Cardiac muscle cell (in vitro differentiated cells and primary cell): ENCODE data around the gene INTS1. TPM values are rescaled to one million over a fixed set of nuclear protein-coding genes. Genes with fewer than 3 reads are reported as not detected.

Experiments used
- DNase-seq, 2 donors: peaks; one replicate each; pipeline versions ENCODE4 v3.0.0 to v3.0.0-alpha.2; 2010 to 2017; ENCODE audit warnings: low read depth in 1 of 2, low spot score in 1 of 2
- H3K27ac ChIP-seq: fragments of 200-600 bp; sonication (generic); 2 replicates; pipeline ENCODE4 v1.5.1; 2016
- H3K27me3 ChIP-seq: fragments of 200-600 bp; sonication (generic); 2 replicates; pipeline ENCODE4 v1.6.0; 2016; ENCODE audit warnings: control low read depth
- H3K36me3 ChIP-seq: fragments of 200-600 bp; sonication (generic); 2 replicates; pipeline ENCODE4 v1.5.1; 2016; ENCODE audit warnings: control low read depth
- H3K4me1 ChIP-seq: fragments of 200-600 bp; sonication (generic); 2 replicates; pipeline ENCODE4 v1.8.1; 2017; ENCODE audit warnings: low read depth, mild to moderate bottlenecking, mixed run types
- H3K4me3 ChIP-seq: fragments of 200-600 bp; sonication (generic); 2 replicates; pipeline ENCODE4 v1.5.1; 2016; ENCODE audit warnings: mild to moderate bottlenecking
- H3K9me3 ChIP-seq: fragments of 200-600 bp; sonication (generic); 2 replicates; pipeline ENCODE4 v1.5.1; 2017; ENCODE audit warnings: low read depth, mild to moderate bottlenecking, control low read depth
- CTCF ChIP-seq: IDR thresholded peaks from 2 replicates; pipeline ENCODE4 v1.5.1; 2012; ENCODE audit warnings: low read depth, mild to moderate bottlenecking, low read length
- polyA plus RNA-seq: library from polyadenylated mRNA; unstranded; fragments of >200 nt; fragmentation: Nextera tagmentation; extraction: Ambion mirVana; gene quantifications from 2 replicates; pipeline ENCODE4 v1.2.1, GENCODE V29; 2016
- total RNA-seq: library from RNA; depleted of rRNA; stranded (reverse); fragments of >200 nt; gene quantifications from 2 replicates; pipeline ENCODE4 v1.2.3, GENCODE V29; 2016

INTS1 gene
- total and polyA plus RNA-seq, 2 experiments from 2014 or later, result 54.5 to 132 TPM

- H3K27ac ChIP-seq, result no peak overlapping the region
- H3K36me3 ChIP-seq, result peaks cover 28% of the 10 kb centered on the region
- no peak for TF ChIP-seq CTCF
- H3K4me3 ChIP-seq, result no peak overlapping the region
- no peak for DNase-seq
- no peaks in the 10 kb centered on the region for H3K9me3 ChIP-seq
- no peaks in the 10 kb centered on the region for H3K4me1 ChIP-seq
- no peaks in the 10 kb centered on the region for H3K27me3 ChIP-seq
Observed at GRCh38 chr7:1483079-1483478, 21.1 kb downstream of the INTS1 start.

GRCh38 chr7:1481300-1481699 lies 22.9 kb downstream of the INTS1 start:
- peaks cover 27% of the 10 kb centered on the region for H3K36me3 ChIP-seq
- H3K4me3 ChIP-seq, result no peak overlapping the region

GRCh38 chr7:1480670-1481069 lies 23.5 kb downstream of the INTS1 start:
- no peaks in the 10 kb centered on the region for H3K4me1 ChIP-seq
- peaks cover 23% of the 10 kb centered on the region for H3K36me3 ChIP-seq
- no peaks in the 10 kb centered on the region for H3K9me3 ChIP-seq
- DNase-seq, result no peak
- no peak overlapping the region for H3K4me3 ChIP-seq
- no peak overlapping the region for H3K27ac ChIP-seq
- no peak for TF ChIP-seq CTCF
- no peaks in the 10 kb centered on the region for H3K27me3 ChIP-seq

More at GRCh38 chr7:1481300-1481699, 22.9 kb downstream of the INTS1 start:
- Histone ChIP-seq H3K9me3 (no peaks in the 10 kb centered on the region), H3K27me3 (no peaks in the 10 kb centered on the region), H3K27ac (no peak overlapping the region), H3K4me1 (no peaks in the 10 kb centered on the region)
- TF ChIP-seq CTCF, result no peak
- no peak for DNase-seq

GRCh38 chr7:1479287-1479686 lies 24.9 kb downstream of the INTS1 start:
- no peak for TF ChIP-seq CTCF
- no peaks in the 10 kb centered on the region for H3K4me1 ChIP-seq
- H3K4me3 ChIP-seq, result no peak overlapping the region
- H3K36me3 ChIP-seq, result peaks cover 17% of the 10 kb centered on the region
- DNase-seq, result no peak
- H3K9me3 ChIP-seq, result no peaks in the 10 kb centered on the region
- no peak overlapping the region for H3K27ac ChIP-seq
- no peaks in the 10 kb centered on the region for H3K27me3 ChIP-seq

- DNase-seq, result no peak
- no peak overlapping the region for H3K27ac ChIP-seq
- H3K27me3 ChIP-seq, result no peaks in the 10 kb centered on the region
- no peaks in the 10 kb centered on the region for H3K4me1 ChIP-seq
- H3K36me3 ChIP-seq, result peaks cover 13% of the 10 kb centered on the region
- no peak overlapping the region for H3K4me3 ChIP-seq
- no peaks in the 10 kb centered on the region for H3K9me3 ChIP-seq
- no peak for TF ChIP-seq CTCF
Observed at GRCh38 chr7:1478480-1478879, 25.7 kb downstream of the INTS1 start.

GRCh38 chr7:1476859-1477258 lies 27.3 kb downstream of the INTS1 start:
- H3K9me3 ChIP-seq, result no peaks in the 10 kb centered on the region
- no peaks in the 10 kb centered on the region for H3K4me1 ChIP-seq
- DNase-seq, result no peak
- peaks cover 18% of the 10 kb centered on the region for H3K36me3 ChIP-seq
- H3K27me3 ChIP-seq, result no peaks in the 10 kb centered on the region
- no peak overlapping the region for H3K27ac ChIP-seq
- no peak overlapping the region for H3K4me3 ChIP-seq
- no peak for TF ChIP-seq CTCF
